ENCODE results near the gene RUFY1. TPM values are rescaled to one million over a fixed set of nuclear protein-coding genes. Genes with fewer than 3 reads are reported as not detected.

RUFY1 gene
- total and polyA plus RNA-seq, 10 of the 15 experiments (the other 5 are each of a cell fraction or from before 2014, with no cell fraction given) = 5.7 to 36.3 (median 24.5) TPM

DNA sequence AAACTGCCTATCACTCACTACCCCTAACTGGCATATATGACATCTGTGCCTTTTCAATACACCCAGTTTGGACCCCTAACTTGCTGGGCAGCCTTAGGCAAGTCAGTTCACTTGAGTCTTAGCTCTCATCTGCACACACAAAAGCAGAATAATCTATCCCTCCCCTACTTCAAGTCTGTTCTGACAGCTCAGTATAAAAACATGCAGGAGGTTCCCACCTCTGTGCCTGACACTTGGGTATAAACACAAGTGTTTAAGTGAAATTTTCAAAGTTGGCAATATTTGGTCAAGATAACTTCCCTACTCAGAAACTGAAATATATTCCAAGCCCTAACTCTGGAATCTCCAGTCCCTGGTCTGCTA, 60.5 kb downstream of the RUFY1 start:
- RAD21 ChIA-PET (ENCODE audit: unreplicated experiment) = no interaction called here
- TF ChIP-seq ASH2L (IDR thresholded peaks at IDR 0.05; ENCODE audit: borderline replicate concordance, low read depth) (no peak), ATF7 (IDR thresholded peaks at IDR 0.05; ENCODE audit: low read depth) (no peak), ZNF24 (IDR thresholded peaks at IDR 0.05) (no peak), MXI1 (IDR thresholded peaks at IDR 0.05; ENCODE audit: low read depth, low read length) (no peak), NR2C1 (IDR thresholded peaks at IDR 0.05) (no peak), CREM (IDR thresholded peaks at IDR 0.05; ENCODE audit: low read depth) (no peak), IKZF2 (IDR thresholded peaks at IDR 0.05) (no peak), HDGF (IDR thresholded peaks at IDR 0.05) (no peak), STAT3 (IDR thresholded peaks at IDR 0.05; ENCODE audit: low read depth, low read length) (no peak), TARDBP (IDR thresholded peaks at IDR 0.05; ENCODE audit: borderline replicate concordance) (no peak), SMARCA5 (IDR thresholded peaks at IDR 0.05) (no peak), GABPA (IDR thresholded peaks at IDR 0.05; ENCODE audit: low read depth) (no peak), BRCA1 (IDR thresholded peaks at IDR 0.05; ENCODE audit: low read depth, low read length) (no peak)
- TF ChIP-seq, protein P1, sequence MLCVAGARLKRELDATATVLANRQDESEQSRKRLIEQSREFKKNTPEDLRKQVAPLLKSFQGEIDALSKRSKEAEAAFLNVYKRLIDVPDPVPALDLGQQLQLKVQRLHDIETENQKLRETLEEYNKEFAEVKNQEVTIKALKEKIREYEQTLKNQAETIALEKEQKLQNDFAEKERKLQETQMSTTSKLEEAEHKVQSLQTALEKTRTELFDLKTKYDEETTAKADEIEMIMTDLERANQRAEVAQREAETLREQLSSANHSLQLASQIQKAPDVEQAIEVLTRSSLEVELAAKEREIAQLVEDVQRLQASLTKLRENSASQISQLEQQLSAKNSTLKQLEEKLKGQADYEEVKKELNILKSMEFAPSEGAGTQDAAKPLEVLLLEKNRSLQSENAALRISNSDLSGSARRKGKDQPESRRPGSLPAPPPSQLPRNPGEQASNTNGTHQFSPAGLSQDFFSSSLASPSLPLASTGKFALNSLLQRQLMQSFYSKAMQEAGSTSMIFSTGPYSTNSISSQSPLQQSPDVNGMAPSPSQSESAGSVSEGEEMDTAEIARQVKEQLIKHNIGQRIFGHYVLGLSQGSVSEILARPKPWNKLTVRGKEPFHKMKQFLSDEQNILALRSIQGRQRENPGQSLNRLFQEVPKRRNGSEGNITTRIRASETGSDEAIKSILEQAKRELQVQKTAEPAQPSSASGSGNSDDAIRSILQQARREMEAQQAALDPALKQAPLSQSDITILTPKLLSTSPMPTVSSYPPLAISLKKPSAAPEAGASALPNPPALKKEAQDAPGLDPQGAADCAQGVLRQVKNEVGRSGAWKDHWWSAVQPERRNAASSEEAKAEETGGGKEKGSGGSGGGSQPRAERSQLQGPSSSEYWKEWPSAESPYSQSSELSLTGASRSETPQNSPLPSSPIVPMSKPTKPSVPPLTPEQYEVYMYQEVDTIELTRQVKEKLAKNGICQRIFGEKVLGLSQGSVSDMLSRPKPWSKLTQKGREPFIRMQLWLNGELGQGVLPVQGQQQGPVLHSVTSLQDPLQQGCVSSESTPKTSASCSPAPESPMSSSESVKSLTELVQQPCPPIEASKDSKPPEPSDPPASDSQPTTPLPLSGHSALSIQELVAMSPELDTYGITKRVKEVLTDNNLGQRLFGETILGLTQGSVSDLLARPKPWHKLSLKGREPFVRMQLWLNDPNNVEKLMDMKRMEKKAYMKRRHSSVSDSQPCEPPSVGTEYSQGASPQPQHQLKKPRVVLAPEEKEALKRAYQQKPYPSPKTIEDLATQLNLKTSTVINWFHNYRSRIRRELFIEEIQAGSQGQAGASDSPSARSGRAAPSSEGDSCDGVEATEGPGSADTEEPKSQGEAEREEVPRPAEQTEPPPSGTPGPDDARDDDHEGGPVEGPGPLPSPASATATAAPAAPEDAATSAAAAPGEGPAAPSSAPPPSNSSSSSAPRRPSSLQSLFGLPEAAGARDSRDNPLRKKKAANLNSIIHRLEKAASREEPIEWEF (IDR thresholded peaks at IDR 0.05; ENCODE audit: insufficient replicate concordance, low read depth, low read length) = no peak
- TF ChIP-seq, protein P2, sequence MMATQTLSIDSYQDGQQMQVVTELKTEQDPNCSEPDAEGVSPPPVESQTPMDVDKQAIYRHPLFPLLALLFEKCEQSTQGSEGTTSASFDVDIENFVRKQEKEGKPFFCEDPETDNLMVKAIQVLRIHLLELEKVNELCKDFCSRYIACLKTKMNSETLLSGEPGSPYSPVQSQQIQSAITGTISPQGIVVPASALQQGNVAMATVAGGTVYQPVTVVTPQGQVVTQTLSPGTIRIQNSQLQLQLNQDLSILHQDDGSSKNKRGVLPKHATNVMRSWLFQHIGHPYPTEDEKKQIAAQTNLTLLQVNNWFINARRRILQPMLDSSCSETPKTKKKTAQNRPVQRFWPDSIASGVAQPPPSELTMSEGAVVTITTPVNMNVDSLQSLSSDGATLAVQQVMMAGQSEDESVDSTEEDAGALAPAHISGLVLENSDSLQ (IDR thresholded peaks at IDR 0.05) = no peak
- TF ChIP-seq, protein P3, sequence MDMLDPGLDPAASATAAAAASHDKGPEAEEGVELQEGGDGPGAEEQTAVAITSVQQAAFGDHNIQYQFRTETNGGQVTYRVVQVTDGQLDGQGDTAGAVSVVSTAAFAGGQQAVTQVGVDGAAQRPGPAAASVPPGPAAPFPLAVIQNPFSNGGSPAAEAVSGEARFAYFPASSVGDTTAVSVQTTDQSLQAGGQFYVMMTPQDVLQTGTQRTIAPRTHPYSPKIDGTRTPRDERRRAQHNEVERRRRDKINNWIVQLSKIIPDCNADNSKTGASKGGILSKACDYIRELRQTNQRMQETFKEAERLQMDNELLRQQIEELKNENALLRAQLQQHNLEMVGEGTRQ (IDR thresholded peaks at IDR 0.05; ENCODE audit: borderline replicate concordance, low read depth, low read length) = no peak
- no peak for DNase-seq (ENCODE audit: low read depth, low spot score)
- Histone ChIP-seq H3K36me3 (ENCODE audit: control insufficient read depth in 2 of 2, insufficient read depth in 2 of 2, low read length in 1 of 2) (peaks cover 27 to 33% of the 10 kb centered on the region in 2 experiments), H3K4me3 (no peak overlapping the region), H3K79me2 (ENCODE audit: control insufficient read depth, insufficient read depth, low read length) (no peaks in the 10 kb centered on the region; the same call in 1 of the 2 replicates), H2AFZ (ENCODE audit: control insufficient read depth, low read depth, low read length) (no peak overlapping the region), H3K9me3 (replicated peaks; ENCODE audit: control insufficient read depth, insufficient read depth, low read length) (no peaks in the 10 kb centered on the region), H4K20me1 (ENCODE audit: control insufficient read depth, insufficient read depth) (peaks cover 5% of the 10 kb centered on the region; the same call in 1 of the 2 replicates), H3K27me3 (replicated peaks in 1 of 2; ENCODE audit: control insufficient read depth in 2 of 2, insufficient read depth in 2 of 2, low read length in 1 of 2) (no peaks in the 10 kb centered on the region), H3K4me1 (ENCODE audit: control insufficient read depth, insufficient read depth, low read length) (no peaks in the 10 kb centered on the region), H3K4me2 (ENCODE audit: control insufficient read depth, insufficient read depth) (no peak overlapping the region), H3K9ac (ENCODE audit: control insufficient read depth, insufficient read depth, low read length) (no peak overlapping the region), H3K27ac (ENCODE audit: control insufficient read depth, insufficient read depth) (no peak overlapping the region)
- CTCF ChIA-PET = interaction anchor here (1.4 kb wide), 1 partner anchor 10 kb away, joined by 4 read pairs; no protein-coding TSS in a partner anchor
- intact Hi-C loops (cut with micrococcal nuclease; ENCODE audit: unreplicated experiment) = no loop called here
- no peak for ATAC-seq
- in situ Hi-C loops (cut with MboI) = no loop called here
- POLR2A ChIA-PET = no interaction called here
- FAIRE-seq = no peak
- SMC1A ChIA-PET (ENCODE audit: uncharacterized antibody, unreplicated experiment) = no interaction called here
- BruUV-seq (replicated peaks) = no TSS peak

All from GM12878 (cell line).